KBM-7 (cell line): ENCODE measurements around the gene OR5M10.
"Not testable (repeated sequence)": the region's sequence is repeated elsewhere in the genome, so short reads cannot be mapped to it uniquely, and the experiment has no call there.

Source experiments
- DNase-seq: peaks from one replicate; pipeline ENCODE4 v3.0.0-alpha.2; 2015
- in situ Hi-C: fragments of 300-500 bp; cut with MboI; formaldehyde crosslinking; loops from 2 replicates; pipeline ENCODE4 v1.14.3; 2020; ENCODE audit warnings: low sequenced_read_pairs, low pct_unique_long_range_greater_than_20kb, mixed read lengths

Gene OR5M10

DNA sequence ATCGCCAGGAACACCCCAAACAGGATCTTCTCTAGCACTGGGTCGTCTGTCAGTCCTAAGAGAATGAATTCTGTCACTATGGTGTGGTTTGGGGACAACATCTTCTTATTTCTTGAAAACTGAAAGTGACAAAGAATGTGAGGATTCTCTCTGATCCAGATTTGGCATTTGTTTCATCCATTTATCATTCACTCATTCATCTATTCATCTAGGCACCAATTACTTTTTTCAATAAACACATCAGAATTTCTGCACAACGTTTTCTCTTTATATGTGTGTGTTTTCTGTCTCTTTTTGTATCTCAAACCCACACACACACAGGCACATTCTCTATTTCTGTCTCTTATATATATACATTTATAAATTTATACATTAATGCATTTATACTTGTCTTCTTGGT, at the start of gene OR5M10:
TSS of gene OR5M10 (minus strand) at position 101 of the 400 bp plus-strand sequence. CDS start at position 101, 0 bp downstream.
- DNase-seq: no peak
- in situ Hi-C loops: no loop called here

- in situ Hi-C loops: no loop called here
Observed at GRCh38 chr11:56625946-56626345, 48.4 kb upstream of the OR5M10 start.

GRCh38 chr11:56624661-56625110, 47.2 kb upstream of the OR5M10 start:
- peak; percentile 28 for DNase-seq
- in situ Hi-C loops: no loop called here

More at GRCh38 chr11:56625946-56626345, 48.4 kb upstream of the OR5M10 start:
- DNase-seq: no peak

- in situ Hi-C loops: no loop called here
- no peak for DNase-seq
Observed at GRCh38 chr11:56611174-56611573, 33.7 kb upstream of the OR5M10 start.

DNA sequence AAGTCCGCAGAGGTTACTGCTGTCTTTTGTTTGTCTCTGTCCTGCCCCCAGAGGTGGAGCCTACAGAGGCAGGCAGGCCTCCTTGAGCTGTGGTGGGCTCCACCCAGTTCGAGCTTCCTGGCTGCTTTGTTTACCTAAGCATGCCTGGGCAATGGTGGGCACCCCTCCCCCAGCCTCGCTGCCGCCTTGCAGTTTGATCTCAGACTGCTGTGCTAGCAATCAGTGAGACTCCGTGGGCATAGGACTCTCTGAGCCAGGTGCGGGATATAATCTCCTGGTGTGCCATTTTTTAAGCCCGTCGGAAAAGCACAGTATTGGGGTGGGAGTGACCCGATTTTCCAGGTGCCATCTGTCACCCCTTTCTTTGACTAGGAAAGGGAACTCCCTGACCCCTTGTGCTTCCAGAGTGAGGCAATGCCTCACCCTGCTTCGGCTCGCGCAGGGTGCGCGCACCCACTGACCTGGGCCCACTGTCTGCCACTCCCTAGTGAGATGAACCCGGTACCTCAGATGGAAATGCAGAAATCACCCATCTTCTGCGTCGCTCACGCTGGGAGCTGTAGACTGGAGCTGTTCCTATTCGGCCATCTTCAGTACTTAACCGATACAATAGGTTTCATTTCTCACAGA, 14.7 kb upstream of the OR5M10 start:
- in situ Hi-C loops, DNase-seq: not testable (repeated sequence)

GRCh38 chr11:56558574-56558973, 18.9 kb downstream of the OR5M10 start:
- in situ Hi-C loops: no loop called here
- no peak for DNase-seq

GRCh38 chr11:56554691-56555090, 22.8 kb downstream of the OR5M10 start:
- DNase-seq, in situ Hi-C loops: not testable (repeated sequence)

DNA sequence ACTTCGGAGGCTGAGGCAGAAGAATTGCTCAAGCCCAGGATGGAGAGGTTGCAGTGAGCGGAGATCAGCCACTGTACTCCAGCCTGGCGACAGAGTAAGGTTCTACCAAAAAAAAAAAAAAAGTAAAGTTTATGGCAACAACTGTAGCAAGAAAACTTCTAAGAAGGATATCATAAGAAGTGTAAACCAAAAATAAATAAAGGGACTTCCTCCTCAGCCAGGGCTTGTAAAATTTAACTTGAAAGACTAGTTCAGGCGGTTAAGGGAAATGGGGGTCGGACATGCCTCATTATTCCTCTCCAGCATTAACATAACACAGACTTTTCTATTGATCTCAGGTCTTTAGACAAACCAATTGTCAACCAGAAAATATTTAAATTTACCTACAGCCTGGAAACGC, 32.0 kb downstream of the OR5M10 start:
- no peak for DNase-seq

GRCh38 chr11:56543739-56544138, 33.8 kb downstream of the OR5M10 start:
- no peak for DNase-seq
- in situ Hi-C loops: no loop called here

More for the DNA sequence above, 32.0 kb downstream of the OR5M10 start:
- in situ Hi-C loops: no loop called here

- DNase-seq: no peak
- in situ Hi-C loops: no loop called here
Observed at GRCh38 chr11:56543157-56543556, 34.4 kb downstream of the OR5M10 start, which contains the start of gene OR5M11. Gene OR5M11 (minus strand): TSS chr11:56543257. CDS start chr11:56543257, 0 bp downstream.

- DNase-seq: no peak
- in situ Hi-C loops: no loop called here
Observed at GRCh38 chr11:56533054-56533740, 44.3 kb downstream of the OR5M10 start.

DNA sequence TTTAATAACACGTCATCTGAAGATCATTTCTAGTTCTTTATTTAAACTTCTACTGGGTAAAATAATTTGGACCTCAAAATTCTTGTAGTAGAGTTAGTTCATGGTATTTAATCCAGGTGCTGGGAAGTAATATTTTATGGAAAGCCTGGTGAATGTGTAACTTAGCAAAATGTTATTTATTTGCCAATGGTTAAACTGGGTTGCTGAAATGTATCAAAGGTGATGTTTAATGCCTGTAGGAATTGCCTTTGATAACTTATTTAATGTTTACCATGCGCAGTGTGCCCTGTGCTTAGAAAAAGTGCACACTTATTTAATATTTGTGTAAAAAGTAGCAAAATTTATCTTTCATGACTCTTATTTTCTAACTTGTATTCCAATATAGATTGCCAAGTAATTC, 45.7 kb downstream of the OR5M10 start:
- in situ Hi-C loops: no loop called here
- no peak for DNase-seq
